A673 (cell line): ENCODE data around the gene MIEF1.

Experiments
- EZH2 ChIP-seq: fragments of 200-600 bp; sonication (generic); IDR thresholded peaks from 2 replicates; pipeline ENCODE4 v1.6.1; 2017; ENCODE audit warnings: borderline replicate concordance, low read depth, mild to moderate bottlenecking, mixed read lengths, antibody characterized with exemption, low read length; ENCODE audit not compliant: poor library complexity, severe bottlenecking
- TF ChIP-seq, protein P1 (sequence below): fragments of 300-800, 200-600 bp; sonication (generic); conservative IDR thresholded peaks from 2 replicates; pipeline ENCODE4 v1.5.1; 2017; ENCODE audit warnings: low read depth, mild to moderate bottlenecking, antibody characterized with exemption, low read length, moderate library complexity, mixed read lengths

- no peak for TF ChIP-seq EZH2
- TF ChIP-seq, protein P1, sequence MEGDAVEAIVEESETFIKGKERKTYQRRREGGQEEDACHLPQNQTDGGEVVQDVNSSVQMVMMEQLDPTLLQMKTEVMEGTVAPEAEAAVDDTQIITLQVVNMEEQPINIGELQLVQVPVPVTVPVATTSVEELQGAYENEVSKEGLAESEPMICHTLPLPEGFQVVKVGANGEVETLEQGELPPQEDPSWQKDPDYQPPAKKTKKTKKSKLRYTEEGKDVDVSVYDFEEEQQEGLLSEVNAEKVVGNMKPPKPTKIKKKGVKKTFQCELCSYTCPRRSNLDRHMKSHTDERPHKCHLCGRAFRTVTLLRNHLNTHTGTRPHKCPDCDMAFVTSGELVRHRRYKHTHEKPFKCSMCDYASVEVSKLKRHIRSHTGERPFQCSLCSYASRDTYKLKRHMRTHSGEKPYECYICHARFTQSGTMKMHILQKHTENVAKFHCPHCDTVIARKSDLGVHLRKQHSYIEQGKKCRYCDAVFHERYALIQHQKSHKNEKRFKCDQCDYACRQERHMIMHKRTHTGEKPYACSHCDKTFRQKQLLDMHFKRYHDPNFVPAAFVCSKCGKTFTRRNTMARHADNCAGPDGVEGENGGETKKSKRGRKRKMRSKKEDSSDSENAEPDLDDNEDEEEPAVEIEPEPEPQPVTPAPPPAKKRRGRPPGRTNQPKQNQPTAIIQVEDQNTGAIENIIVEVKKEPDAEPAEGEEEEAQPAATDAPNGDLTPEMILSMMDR = no peak
These were observed 414 bp upstream of the MIEF1 start for GRCh38 chr22:39501644-39502108.
